ENCODE results near the gene ALDH8A1. TPM values are rescaled to one million over a fixed set of nuclear protein-coding genes. Genes with fewer than 3 reads are reported as not detected.

Gene ALDH8A1
- total RNA-seq, 1 experiment from 2014 or later = not detected

DNA sequence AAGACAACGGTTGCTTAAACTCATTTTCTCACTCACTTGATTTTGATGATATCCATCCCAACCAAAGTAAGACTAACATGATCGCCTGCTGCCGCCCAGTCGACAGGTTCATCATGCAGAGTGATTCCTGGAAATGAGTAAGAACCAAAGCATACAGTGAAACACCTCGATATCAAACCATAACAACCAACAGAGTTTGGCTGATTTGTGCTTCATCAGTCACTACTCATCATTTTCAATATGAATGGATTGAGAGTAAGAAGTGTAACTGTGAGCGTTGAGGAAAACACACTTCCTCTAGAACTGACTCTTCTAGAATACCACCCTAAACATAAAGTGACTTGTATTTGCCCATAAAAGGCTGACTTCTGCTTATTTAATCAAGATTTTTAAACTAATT is 29.2 kb upstream of the ALDH8A1 start:
- TF ChIP-seq, protein P1, sequence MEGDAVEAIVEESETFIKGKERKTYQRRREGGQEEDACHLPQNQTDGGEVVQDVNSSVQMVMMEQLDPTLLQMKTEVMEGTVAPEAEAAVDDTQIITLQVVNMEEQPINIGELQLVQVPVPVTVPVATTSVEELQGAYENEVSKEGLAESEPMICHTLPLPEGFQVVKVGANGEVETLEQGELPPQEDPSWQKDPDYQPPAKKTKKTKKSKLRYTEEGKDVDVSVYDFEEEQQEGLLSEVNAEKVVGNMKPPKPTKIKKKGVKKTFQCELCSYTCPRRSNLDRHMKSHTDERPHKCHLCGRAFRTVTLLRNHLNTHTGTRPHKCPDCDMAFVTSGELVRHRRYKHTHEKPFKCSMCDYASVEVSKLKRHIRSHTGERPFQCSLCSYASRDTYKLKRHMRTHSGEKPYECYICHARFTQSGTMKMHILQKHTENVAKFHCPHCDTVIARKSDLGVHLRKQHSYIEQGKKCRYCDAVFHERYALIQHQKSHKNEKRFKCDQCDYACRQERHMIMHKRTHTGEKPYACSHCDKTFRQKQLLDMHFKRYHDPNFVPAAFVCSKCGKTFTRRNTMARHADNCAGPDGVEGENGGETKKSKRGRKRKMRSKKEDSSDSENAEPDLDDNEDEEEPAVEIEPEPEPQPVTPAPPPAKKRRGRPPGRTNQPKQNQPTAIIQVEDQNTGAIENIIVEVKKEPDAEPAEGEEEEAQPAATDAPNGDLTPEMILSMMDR (conservative IDR thresholded peaks at IDR 0.05) = no peak
- Histone ChIP-seq H3K4me2 (ENCODE audit: insufficient read depth, insufficient read length, low read length) (no peak overlapping the region), H4K20me1 (ENCODE audit: control insufficient read depth, insufficient read depth, insufficient read length) (no peaks in the 10 kb centered on the region), H3K4me1 (ENCODE audit: insufficient read depth, low read length) (no peaks in the 10 kb centered on the region), H4K5ac (ENCODE audit: insufficient read length, low read depth, low read length) (no peak overlapping the region), H3K27ac (ENCODE audit: insufficient read length, low read depth, low read length) (no peak overlapping the region), H3T11ph (ENCODE audit: low read length) (no peak overlapping the region), H2BK12ac (ENCODE audit: insufficient read length, low read depth, low read length) (no peak overlapping the region), H2AFZ (ENCODE audit: low read length) (no peak overlapping the region), H3K4ac (ENCODE audit: low read depth, low read length) (no peak overlapping the region), H2BK5ac (ENCODE audit: insufficient read length, low read length) (no peak overlapping the region), H3K79me1 (ENCODE audit: insufficient read depth, low read depth, low read length, poor library complexity, severe bottlenecking) (no peaks in the 10 kb centered on the region), H2AK5ac (ENCODE audit: insufficient read length, low read length) (no peak overlapping the region), H2BK15ac (ENCODE audit: low read depth, low read length) (no peak overlapping the region), H4K8ac (replicated peaks; ENCODE audit: insufficient read length, low read depth, low read length) (no peak overlapping the region), H3K14ac (ENCODE audit: insufficient read depth, low read length) (no peak overlapping the region), H3K56ac (ENCODE audit: insufficient read length, low read depth, low read length) (no peak overlapping the region), H3K27me3 (ENCODE audit: insufficient read depth, low read length) (no peaks in the 10 kb centered on the region), H3K9me3 (ENCODE audit: control insufficient read depth, low read depth, low read length) (no peaks in the 10 kb centered on the region), H2BK120ac (ENCODE audit: low read depth, low read length, poor library complexity, severe bottlenecking) (no peak overlapping the region), H3K79me2 (ENCODE audit: insufficient read depth, low read length) (no peaks in the 10 kb centered on the region), H3K23me2 (ENCODE audit: insufficient read length, low read depth, low read length, poor library complexity, severe bottlenecking) (no peaks in the 10 kb centered on the region), H3K9ac (ENCODE audit: extremely low read depth, insufficient read length, low read length) (no peak overlapping the region), H2BK20ac (ENCODE audit: low read depth, low read length, poor library complexity, severe bottlenecking) (no peak overlapping the region), H3K18ac (ENCODE audit: insufficient read length, low read depth, low read length) (no peak overlapping the region), H4K91ac (ENCODE audit: insufficient read length, low read depth, low read length) (no peak overlapping the region), H3K23ac (ENCODE audit: insufficient read length, low read depth, low read length) (no peak overlapping the region)
- Mint-ChIP-seq H3K36me3 (ENCODE audit: insufficient read depth in 1 of 3, low read depth in 3 of 3) (peaks cover 13 to 54% (median 35%) of the 10 kb centered on the region in 3 experiments; a peak in 6 of 7 replicates), H3K27me3 (ENCODE audit: low read depth) (no peaks in the 10 kb centered on the region), H3K4me3 (no peak overlapping the region), H3K27ac (no peak overlapping the region), H3K9me3 (no peaks in the 10 kb centered on the region), H3K4me1 (no peaks in the 10 kb centered on the region)
- DNase-seq = no peak
- no CpG with 5 or more reads among the region's 6 CpGs for WGBS (ENCODE audit: extremely low coverage, insufficient read length, low lambda C conversion rate)
